Measurements from ENCODE around the gene OR51V1. TPM values are rescaled to one million over a fixed set of nuclear protein-coding genes. Genes with fewer than 3 reads are reported as not detected.

The OR51V1 gene
- total RNA-seq, 2 experiments from 2014 or later, result not detected

- intact Hi-C loops (cut with DNase I, micrococcal nuclease), result no loop called here
- no peaks in the 10 kb centered on the region for H3K36me3 Mint-ChIP-seq (ENCODE audit: low read depth)
- CTCF ChIA-PET, result no interaction called here
- no peaks in the 10 kb centered on the region for H3K4me1 Mint-ChIP-seq
- no peak for DNase-seq
- POLR2A ChIA-PET, result no interaction called here
- peaks cover 5% of the 10 kb centered on the region for H3K27me3 Mint-ChIP-seq
- H3K4me3 Mint-ChIP-seq, result no peak within 1 kb of the TSS
- no peak for ATAC-seq
- H3K9me3 Mint-ChIP-seq (ENCODE audit: low read depth), result peaks cover 3% of the 10 kb centered on the region
- no peak within 1 kb of the TSS for H3K27ac Mint-ChIP-seq
Observed at GRCh38 chr11:5154657-5155056, 45.8 kb downstream of the OR51V1 start, which contains the start of gene OR52A1. Gene OR52A1 (minus strand): TSS chr11:5154757. CDS start chr11:5152369, 2,388 bp downstream.

DNA sequence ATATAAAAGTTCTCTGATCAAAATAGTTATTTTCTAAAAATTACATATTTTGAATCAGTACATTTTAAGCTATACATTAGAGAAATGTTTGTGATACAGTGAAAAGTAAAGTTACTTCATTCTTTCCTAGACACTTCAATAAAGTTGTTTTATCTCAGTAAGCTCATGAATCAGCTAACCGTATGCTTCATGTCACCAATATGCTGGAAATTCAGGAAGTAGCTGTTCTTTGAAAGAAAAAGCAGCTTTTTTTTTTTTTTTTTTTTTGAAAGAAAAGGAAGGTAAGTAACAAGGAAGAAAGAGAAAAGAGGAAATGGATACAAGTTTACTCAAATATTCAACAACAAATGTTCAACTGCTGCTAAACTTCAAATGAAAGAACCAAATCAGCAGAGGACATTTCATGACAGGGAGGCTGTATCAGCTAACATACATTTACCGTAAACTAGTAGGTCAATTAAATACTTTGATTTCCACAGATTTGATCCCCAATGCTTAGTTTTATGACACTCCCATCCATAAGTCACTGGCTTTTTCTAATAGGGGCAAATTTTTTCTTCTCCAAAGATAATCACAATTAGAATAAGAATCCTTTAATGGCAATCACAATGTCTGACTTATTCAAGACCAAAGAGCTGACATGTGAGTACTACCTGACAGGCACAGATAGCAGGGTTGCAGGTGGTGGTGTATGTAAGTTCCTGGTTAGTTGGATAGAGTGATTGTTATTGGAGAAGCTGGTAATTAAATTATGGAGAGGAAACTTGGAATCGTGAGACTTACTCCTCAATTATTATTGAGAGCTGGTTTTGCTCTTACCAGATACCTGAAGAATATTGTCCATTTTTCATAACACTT, 46.7 kb downstream of the OR51V1 start:
- DNase-seq, result no peak
- ATAC-seq, result no peak
- H3K4me1 Mint-ChIP-seq, result no peaks in the 10 kb centered on the region
- POLR2A ChIA-PET, result no interaction called here
- H3K27me3 Mint-ChIP-seq, result peaks cover 5% of the 10 kb centered on the region
- CTCF ChIA-PET, result interaction anchor here (0.5 to 0.7 kb wide), 2 partner anchors 257 to 542 kb away, joined by 3 read pairs; no protein-coding TSS in a partner anchor
- intact Hi-C loops (cut with DNase I, micrococcal nuclease), result no loop called here
- H3K27ac Mint-ChIP-seq, result no peak overlapping the region
- no peaks in the 10 kb centered on the region for H3K36me3 Mint-ChIP-seq (ENCODE audit: low read depth)
- no peak overlapping the region for H3K4me3 Mint-ChIP-seq
- H3K9me3 Mint-ChIP-seq (ENCODE audit: low read depth), result peaks cover 3% of the 10 kb centered on the region

DNA sequence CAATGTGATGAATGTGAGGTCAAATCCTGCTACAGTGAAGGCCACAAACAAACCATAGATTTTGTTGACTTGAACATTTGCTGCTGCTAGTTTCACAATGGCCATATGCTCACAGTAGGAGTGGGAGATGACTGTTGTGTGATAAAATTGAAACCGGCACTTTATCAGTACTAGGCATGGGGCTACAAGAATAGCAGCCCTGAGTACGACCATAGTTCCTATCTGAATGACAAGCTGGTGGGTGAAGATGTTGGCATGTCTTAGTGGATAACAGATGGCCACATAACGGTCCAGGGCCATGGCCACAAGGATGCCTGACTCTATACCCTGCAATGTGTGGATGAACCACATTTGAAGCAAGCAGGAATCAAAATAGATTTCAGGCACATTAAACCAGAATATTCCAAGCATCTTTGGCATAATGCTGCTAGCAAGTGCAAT, 48.7 kb downstream of the OR51V1 start:
- intact Hi-C loops (cut with DNase I, micrococcal nuclease), result no loop called here
- ChIA-PET POLR2A (no interaction called here), CTCF (no interaction called here)
- ATAC-seq (no peak), DNase-seq (no peak)
- H3K9me3 Mint-ChIP-seq (ENCODE audit: low read depth), result no peaks in the 10 kb centered on the region
- peaks cover 5% of the 10 kb centered on the region for H3K27me3 Mint-ChIP-seq
- H3K4me3 Mint-ChIP-seq, result no peak overlapping the region
- H3K36me3 Mint-ChIP-seq (ENCODE audit: low read depth), result no peaks in the 10 kb centered on the region
- no peaks in the 10 kb centered on the region for H3K4me1 Mint-ChIP-seq
- H3K27ac Mint-ChIP-seq, result no peak overlapping the region

Other genes starting within 250 kb of the OR51V1 start
- not detected for gene OR51A2, start 245.0 kb downstream of the OR51V1 start, total RNA-seq
- gene OR51L1, start 205.8 kb downstream of the OR51V1 start, total RNA-seq, result not detected
- not detected for gene OR52J3, start 154.2 kb downstream of the OR51V1 start, total RNA-seq
- not detected for gene OR52E2, start 141.1 kb downstream of the OR51V1 start, total RNA-seq
- not detected for gene OR52E1, start 131.1 kb downstream of the OR51V1 start, total RNA-seq
- gene OR52A5, start 62.3 kb downstream of the OR51V1 start, total RNA-seq, result not detected
- not detected for gene OR52A1, start 45.9 kb downstream of the OR51V1 start, total RNA-seq
- not detected for gene HBB, start 26.4 kb upstream of the OR51V1 start, total RNA-seq
- not detected for gene HBD, start 33.8 kb upstream of the OR51V1 start, total RNA-seq
- not detected for gene HBG1, start 49.2 kb upstream of the OR51V1 start, total RNA-seq
- gene HBG2, start 54.1 kb upstream of the OR51V1 start, total RNA-seq, result not detected
- not detected for gene HBE1, start 69.3 kb upstream of the OR51V1 start, total RNA-seq
- gene OR51B4, start 101.3 kb upstream of the OR51V1 start, total RNA-seq, result not detected
- gene OR51B2, start 123.6 kb upstream of the OR51V1 start, total RNA-seq, result not detected
- gene OR51B5, start 142.8 kb upstream of the OR51V1 start, total RNA-seq, result not detected
- not detected for gene OR51B6, start 150.8 kb upstream of the OR51V1 start, total RNA-seq
- gene OR51M1, start 183.1 kb upstream of the OR51V1 start, total RNA-seq, result not detected
- gene OR51Q1, start 221.4 kb upstream of the OR51V1 start, total RNA-seq, result not detected
- not detected for gene OR51I1, start 240.8 kb upstream of the OR51V1 start, total RNA-seq
- gene OR51I2, start 248.6 kb upstream of the OR51V1 start, total RNA-seq, result not detected

Data from activated CD4-positive, alpha-beta T cell treated with anti-CD3 and anti-CD28 coated beads for 36 hours (primary cell).